Naive thymus-derived CD8-positive, alpha-beta T cell (primary cell): Measurements from ENCODE around the gene STAP2. TPM values are rescaled to one million over a fixed set of nuclear protein-coding genes. Genes with fewer than 3 reads are reported as not detected.

Experiments used
- ATAC-seq, 2 donors: fragments of 150-1000 bp; cut with Tn5 transposase in 1 of 2; sonication (Bioruptor Pico), chemical (Tn5 transposase) in 1 of 2; 1 replicate in 1 of 2; 2 replicates in 1 of 2; pipeline ENCODE4 v1.10.0; 2021; ENCODE audit warnings: mild to moderate bottlenecking in 2 of 2, moderate library complexity in 2 of 2
- POLR2A ChIA-PET: fragments of 350-600 bp; sonication (Branson Sonifier 250); formaldehyde crosslinking; loops from one replicate; lab custom pipeline; 2021; ENCODE audit warnings: antibody characterized with exemption; lab: Charles Lee
- DNase-seq, 10 donors: peaks; one replicate each; pipeline versions ENCODE4 v3.0.0 to v3.0.0-alpha.2; 2020 to 2022
- H3K27ac Mint-ChIP-seq, 10 donors: one replicate each; pipeline ENCODE4 v1.8.0; 2020 to 2022; ENCODE audit warnings: mild to moderate bottlenecking in 10 of 10, mixed read lengths in 10 of 10, moderate library complexity in 4 of 10, inconsistent platforms in 1 of 10
- H3K27me3 Mint-ChIP-seq, 5 donors: one replicate each; pipeline ENCODE4 v1.8.0; 2021 to 2022; ENCODE audit warnings: mixed read lengths in 5 of 5
- H3K36me3 Mint-ChIP-seq, 3 donors: one replicate each; pipeline ENCODE4 v1.8.0; 2020 to 2022; ENCODE audit warnings: mixed read lengths in 3 of 3, mild to moderate bottlenecking in 2 of 3, inconsistent platforms in 1 of 3
- H3K4me1 Mint-ChIP-seq, 4 donors: one replicate each; pipeline ENCODE4 v1.8.0; 2021 to 2022; ENCODE audit warnings: mixed read lengths in 4 of 4
- H3K4me3 Mint-ChIP-seq, 10 donors: one replicate each; pipeline ENCODE4 v1.8.0; 2020 to 2022; ENCODE audit warnings: mild to moderate bottlenecking in 10 of 10, mixed read lengths in 10 of 10, moderate library complexity in 6 of 10, inconsistent platforms in 1 of 10
- H3K9me3 Mint-ChIP-seq, 9 donors: one replicate each; pipeline ENCODE4 v1.8.0; 2020 to 2022; ENCODE audit warnings: mixed read lengths in 9 of 9, mild to moderate bottlenecking in 3 of 9, inconsistent platforms in 1 of 9, moderate library complexity in 1 of 9
- polyA plus RNA-seq, 3 donors: library from polyadenylated mRNA; unstranded; fragments of 300-500 nt; fragmentation: Illumina TruSeq; gene quantifications; one replicate each; pipeline ENCODE4 v1.2.3, GENCODE V29; 2021
- total RNA-seq, 8 experiments: library from RNA in 2 of 8; stranded (reverse) in 2 of 8; gene quantifications; one replicate each; pipeline ENCODE4 v1.2.3 and lab custom pipeline; 2021 to 2026

The STAP2 gene
- total and polyA plus RNA-seq, 5 experiments from 2014 or later, result 1.3 to 2.6 (median 1.5) TPM

GRCh38 chr19:4361152-4362046 is 22.8 kb upstream of the STAP2 start:
- ATAC-seq (no peak), DNase-seq (no peak)
- peaks cover 0 to 3% (median 0%) of the 10 kb centered on the region in 4 donors for H3K4me1 Mint-ChIP-seq
- H3K27ac Mint-ChIP-seq, result peak overlapping the region in 1 of 10 donors; percentile 24
- peaks cover 0 to 12% (median 0%) of the 10 kb centered on the region in 3 donors for H3K36me3 Mint-ChIP-seq
- no peaks in the 10 kb centered on the region for H3K9me3 Mint-ChIP-seq
- H3K4me3 Mint-ChIP-seq, result no peak overlapping the region
- POLR2A ChIA-PET, result interaction anchor here (0.6 kb wide), 1 partner anchor 88 kb away, joined by 3 read pairs; no protein-coding TSS in a partner anchor
- H3K27me3 Mint-ChIP-seq, result no peaks in the 10 kb centered on the region

DNA sequence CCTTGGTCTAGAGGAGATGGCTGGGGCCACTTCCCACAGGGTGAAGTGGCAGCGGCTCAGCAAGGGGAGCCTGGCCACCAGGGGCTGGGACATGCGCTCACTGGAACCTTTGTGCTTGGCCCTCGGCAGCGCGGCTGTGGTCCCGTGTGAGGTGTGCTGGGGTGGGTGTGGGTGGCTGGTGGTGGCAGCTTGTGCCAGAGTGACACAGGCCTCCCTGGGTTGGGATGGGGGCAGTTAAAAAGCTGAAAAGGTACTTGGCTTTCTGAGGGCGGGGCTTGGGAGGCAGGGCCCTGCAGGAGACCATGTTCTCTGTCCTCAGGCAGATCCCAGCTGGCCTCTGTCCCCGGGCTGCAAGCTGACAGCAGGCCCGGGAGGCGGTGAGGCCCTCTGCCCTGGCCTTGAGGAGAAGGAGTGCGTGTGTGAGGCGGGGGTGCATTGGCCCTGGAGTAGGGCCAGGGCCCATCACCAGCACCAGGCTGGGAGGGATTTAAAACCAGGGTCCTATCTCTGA is 22.1 kb upstream of the STAP2 start:
- no peak overlapping the region for H3K4me3 Mint-ChIP-seq
- H3K4me1 Mint-ChIP-seq, result peaks cover 0 to 3% (median 0%) of the 10 kb centered on the region in 4 donors
- ATAC-seq (no peak), DNase-seq (no peak)
- H3K9me3 Mint-ChIP-seq, result no peaks in the 10 kb centered on the region
- POLR2A ChIA-PET, result no interaction called here
- H3K27me3 Mint-ChIP-seq, result no peaks in the 10 kb centered on the region
- peaks cover 0 to 12% (median 0%) of the 10 kb centered on the region in 3 donors for H3K36me3 Mint-ChIP-seq
- H3K27ac Mint-ChIP-seq, result peak overlapping the region in 1 of 10 donors; percentile 53

- peaks cover 0 to 12% (median 0%) of the 10 kb centered on the region in 3 donors for H3K36me3 Mint-ChIP-seq
- H3K27ac Mint-ChIP-seq, result peak overlapping the region in 1 of 10 donors; percentile 53
- H3K4me3 Mint-ChIP-seq, result no peak overlapping the region
- H3K4me1 Mint-ChIP-seq, result peaks cover 0 to 3% (median 0%) of the 10 kb centered on the region in 4 donors
- ATAC-seq (no peak), DNase-seq (no peak)
- no peaks in the 10 kb centered on the region for H3K9me3 Mint-ChIP-seq
- H3K27me3 Mint-ChIP-seq, result no peaks in the 10 kb centered on the region
- POLR2A ChIA-PET, result interaction anchor here (1.6 kb wide), 1 partner anchor 10 kb away, joined by 6 read pairs; no protein-coding TSS in a partner anchor
These were observed 21.5 kb upstream of the STAP2 start for GRCh38 chr19:4360081-4360569.

DNA sequence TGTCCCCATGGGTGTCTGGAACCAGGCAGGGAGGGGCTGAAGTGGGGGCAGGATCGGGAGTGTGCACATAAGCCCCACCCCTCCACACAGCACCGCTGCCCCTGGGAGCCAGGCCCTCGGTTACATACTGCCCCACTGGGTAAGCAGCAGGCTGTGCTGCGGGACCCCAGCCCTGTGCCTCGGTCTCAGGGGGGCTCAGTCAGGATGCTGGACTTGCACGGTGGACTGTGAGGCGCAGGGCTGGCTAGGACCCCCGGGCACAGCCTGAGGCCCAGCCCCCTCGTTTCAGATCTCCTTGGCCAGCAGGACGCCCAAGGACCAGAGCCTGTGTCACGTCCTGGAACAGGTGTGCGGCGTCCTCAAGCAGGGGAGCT is 21.0 kb upstream of the STAP2 start:
- peak in 1 of 10 donors; percentile 45 for DNase-seq
- POLR2A ChIA-PET, result interaction anchor here (1.6 to 2.4 kb wide), 2 partner anchors 10 to 17 kb away, joined by 6 to 7 read pairs; partner anchors contain the start of gene MPND
- Mint-ChIP-seq H3K27me3 (no peaks in the 10 kb centered on the region), H3K9me3 (no peaks in the 10 kb centered on the region), H3K27ac (no peak overlapping the region), H3K4me3 (no peak overlapping the region), H3K4me1 (peaks cover 0 to 3% (median 0%) of the 10 kb centered on the region in 4 donors), H3K36me3 (peaks cover 0 to 12% (median 0%) of the 10 kb centered on the region in 3 donors)
- no peak for ATAC-seq

DNA sequence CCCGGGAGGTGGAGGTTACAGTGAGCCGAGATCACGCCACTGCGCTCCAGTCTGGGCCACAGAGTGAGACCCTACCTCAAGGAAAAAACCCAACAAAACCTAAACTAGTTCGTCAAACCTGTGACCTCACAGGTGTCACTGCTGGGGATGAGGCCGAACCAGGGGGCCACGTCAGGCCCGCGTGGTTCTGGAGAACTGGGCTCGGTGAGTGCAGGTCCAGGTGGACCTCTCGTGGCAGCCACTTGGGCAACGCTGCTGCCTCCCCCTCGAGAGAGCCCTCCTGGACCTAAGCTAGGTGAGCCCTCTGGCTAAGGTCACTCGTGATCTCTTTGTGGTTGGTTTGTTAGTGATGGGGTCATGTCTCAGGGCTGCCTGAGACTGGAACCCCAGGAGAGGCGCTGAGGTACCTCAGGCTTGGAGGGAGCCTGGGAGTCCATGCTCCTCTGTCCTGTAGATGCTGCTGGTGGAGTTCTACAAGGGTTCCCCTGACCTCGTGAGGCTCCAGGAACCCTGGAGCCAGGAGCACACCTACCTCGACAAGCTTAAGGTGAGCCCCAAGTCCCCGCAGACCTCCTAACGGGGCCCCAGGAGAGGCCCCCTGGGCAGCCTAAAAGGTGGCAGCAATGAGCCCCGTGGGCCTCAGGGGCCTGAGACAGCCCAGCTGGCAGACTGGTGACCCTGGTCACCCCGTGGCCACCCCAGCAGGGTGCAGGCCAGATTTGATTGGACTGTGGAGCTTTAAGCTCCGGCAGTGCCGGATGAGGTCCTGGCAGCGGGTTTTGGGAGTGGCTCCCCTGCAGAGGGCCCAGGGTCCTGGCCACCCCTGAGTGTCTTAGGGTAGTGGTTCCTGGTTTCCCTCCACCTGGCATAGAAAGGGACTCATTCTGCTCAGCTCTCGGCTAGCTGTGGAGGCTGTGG is 20.3 kb upstream of the STAP2 start:
- Mint-ChIP-seq H3K4me1 (peaks cover 0 to 3% (median 0%) of the 10 kb centered on the region in 4 donors), H3K9me3 (no peaks in the 10 kb centered on the region), H3K27me3 (no peaks in the 10 kb centered on the region), H3K36me3 (peaks cover 0 to 9% (median 0%) of the 10 kb centered on the region in 3 donors), H3K27ac (peak overlapping the region in 4 of 10 donors; percentile 17 to 46 (median 34)), H3K4me3 (no peak overlapping the region)
- no peak for ATAC-seq
- POLR2A ChIA-PET, result interaction anchor here (1.6 to 2.4 kb wide), 2 partner anchors 11 to 16 kb away, joined by 6 to 7 read pairs; partner anchors contain the start of gene MPND
- DNase-seq, result no peak

DNA sequence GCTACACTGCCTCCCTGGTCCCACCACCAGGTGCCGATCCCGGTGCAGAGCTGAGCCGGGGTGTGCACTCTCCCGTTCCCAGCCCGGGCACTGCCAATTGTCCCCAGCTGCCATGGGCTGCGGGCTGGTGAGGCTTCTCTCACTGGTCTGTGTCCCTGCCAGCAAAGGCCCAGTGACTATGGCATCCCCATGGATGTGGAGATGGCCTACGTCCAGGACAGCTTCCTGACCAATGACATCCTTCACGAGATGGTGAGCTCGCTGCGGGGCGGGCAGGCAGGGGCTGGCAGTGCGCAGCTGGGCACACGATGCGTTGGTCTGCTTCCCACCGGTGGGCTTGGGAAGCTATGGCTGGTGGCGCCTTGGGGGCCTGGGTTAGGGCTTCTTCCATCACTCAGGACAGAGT is 19.3 kb upstream of the STAP2 start:
- Mint-ChIP-seq H3K27ac (peak overlapping the region in 1 of 10 donors; percentile 22), H3K4me3 (no peak overlapping the region), H3K4me1 (peaks cover 0 to 3% (median under 1%) of the 10 kb centered on the region in 4 donors), H3K36me3 (peaks cover 0 to 9% (median 0%) of the 10 kb centered on the region in 3 donors), H3K27me3 (no peaks in the 10 kb centered on the region), H3K9me3 (no peaks in the 10 kb centered on the region)
- POLR2A ChIA-PET, result interaction anchor here (2.4 kb wide), 1 partner anchor 15 kb away, joined by 7 read pairs; the partner anchor contains the start of gene MPND
- no peak for DNase-seq
- ATAC-seq, result no peak

DNA sequence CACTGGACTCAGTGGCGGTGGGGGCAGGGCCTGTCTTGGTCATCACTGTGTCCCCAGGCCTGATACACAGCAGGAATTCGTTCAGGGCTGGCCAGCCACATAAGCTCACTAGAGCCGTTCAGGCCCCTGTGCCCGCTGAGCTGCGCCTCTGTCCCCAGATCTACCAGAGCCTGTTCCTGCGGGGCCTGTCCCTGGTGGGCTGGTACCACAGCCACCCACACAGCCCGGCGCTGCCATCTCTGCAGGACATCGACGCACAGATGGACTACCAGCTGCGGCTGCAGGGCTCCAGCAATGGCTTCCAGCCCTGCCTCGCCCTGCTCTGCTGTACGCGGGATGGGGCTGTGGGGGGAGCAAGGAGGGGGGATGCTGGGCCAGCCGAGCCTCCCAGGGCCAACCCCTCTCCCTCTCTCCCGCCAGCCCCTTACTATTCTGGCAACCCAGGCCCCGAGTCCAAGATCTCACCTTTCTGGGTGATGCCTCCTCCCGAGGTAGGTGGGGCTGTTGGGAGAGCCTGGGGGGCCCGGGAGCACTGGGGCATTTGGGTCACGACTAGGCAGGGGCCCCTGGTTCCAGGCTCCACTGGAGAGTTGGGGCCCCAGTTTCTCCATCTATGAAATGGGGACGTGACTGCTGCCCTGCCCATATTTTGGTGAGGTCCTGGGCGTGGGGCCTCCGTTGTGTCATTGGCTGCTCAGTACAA is 18.6 kb upstream of the STAP2 start:
- POLR2A ChIA-PET, result interaction anchor here (2.4 kb wide), 1 partner anchor 14 kb away, joined by 7 read pairs; the partner anchor contains the start of gene MPND
- H3K27ac Mint-ChIP-seq, result no peak overlapping the region

DNA sequence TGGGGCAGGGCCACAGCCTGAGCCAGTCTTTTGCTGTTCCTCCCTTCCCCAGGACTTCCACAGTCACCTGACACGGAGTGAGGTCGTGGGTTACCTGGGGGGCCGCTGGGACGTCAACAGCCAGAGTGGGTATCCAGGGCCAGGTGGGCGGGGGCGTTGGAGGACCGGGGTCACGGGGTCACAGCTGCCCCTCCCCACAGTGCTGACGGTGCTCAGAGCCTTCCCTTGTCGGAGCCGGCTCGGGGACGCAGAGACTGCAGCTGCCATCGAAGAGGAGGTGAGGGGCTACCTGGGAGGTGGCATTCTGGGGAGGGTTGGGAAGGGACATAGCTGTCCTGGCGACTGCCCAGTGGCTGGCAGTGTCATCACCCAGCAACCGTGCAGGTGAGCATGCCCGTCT is 16.3 kb upstream of the STAP2 start:
- no peaks in the 10 kb centered on the region for H3K36me3 Mint-ChIP-seq
- peak overlapping the region in 1 of 10 donors; percentile 44 for H3K27ac Mint-ChIP-seq
- H3K4me1 Mint-ChIP-seq, result peaks cover 1 to 5% (median 2%) of the 10 kb centered on the region in 4 donors
- H3K9me3 Mint-ChIP-seq, result no peaks in the 10 kb centered on the region
- no peaks in the 10 kb centered on the region for H3K27me3 Mint-ChIP-seq
- H3K4me3 Mint-ChIP-seq, result no peak overlapping the region
- DNase-seq (no peak), ATAC-seq (no peak)
- POLR2A ChIA-PET, result no interaction called here

More for the DNA sequence above, 18.6 kb upstream of the STAP2 start:
- Mint-ChIP-seq H3K4me1 (peaks cover 1 to 5% (median 3%) of the 10 kb centered on the region in 4 donors), H3K4me3 (no peak overlapping the region), H3K36me3 (peaks cover 0 to 6% (median 0%) of the 10 kb centered on the region in 3 donors), H3K27me3 (no peaks in the 10 kb centered on the region), H3K9me3 (no peaks in the 10 kb centered on the region)
- DNase-seq, result peak in 1 of 10 donors; percentile 60
- ATAC-seq, result no peak

DNA sequence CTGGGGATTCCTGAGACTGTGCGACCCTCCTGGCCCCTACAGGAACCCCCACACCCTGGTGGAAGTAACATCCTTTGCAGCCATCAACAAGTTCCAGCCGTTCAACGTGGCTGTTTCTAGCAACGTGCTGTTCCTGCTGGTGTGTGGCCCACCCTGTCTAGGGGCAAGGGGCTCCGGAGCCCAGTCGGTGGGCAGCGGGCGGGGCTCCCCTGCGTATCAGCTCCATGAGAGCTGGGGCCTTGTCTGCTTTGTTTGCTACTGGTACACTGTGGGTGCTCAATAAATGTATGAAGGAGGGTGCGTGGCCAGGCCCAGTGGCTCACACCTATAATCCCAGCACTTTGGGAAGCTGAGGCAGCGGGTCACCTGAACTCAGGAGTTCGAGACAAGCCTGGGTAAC is 15.7 kb upstream of the STAP2 start:
- DNase-seq (no peak), ATAC-seq (no peak)
- H3K27ac Mint-ChIP-seq, result no peak overlapping the region
- H3K4me3 Mint-ChIP-seq, result no peak overlapping the region
- no peaks in the 10 kb centered on the region for H3K27me3 Mint-ChIP-seq
- H3K36me3 Mint-ChIP-seq, result no peaks in the 10 kb centered on the region
- H3K9me3 Mint-ChIP-seq, result no peaks in the 10 kb centered on the region
- H3K4me1 Mint-ChIP-seq, result peaks cover 1 to 5% (median 4%) of the 10 kb centered on the region in 4 donors
- POLR2A ChIA-PET, result no interaction called here

GRCh38 chr19:4352701-4353121 is 14.1 kb upstream of the STAP2 start:
- Mint-ChIP-seq H3K4me1 (peaks cover 1 to 6% (median 4%) of the 10 kb centered on the region in 4 donors), H3K27ac (peak overlapping the region in 5 of 10 donors; percentile 48 to 74 (median 57)), H3K36me3 (peaks cover 0 to 7% (median 0%) of the 10 kb centered on the region in 3 donors), H3K4me3 (no peak overlapping the region), H3K27me3 (no peaks in the 10 kb centered on the region), H3K9me3 (no peaks in the 10 kb centered on the region)
- POLR2A ChIA-PET, result interaction anchor here (0.6 to 2.1 kb wide), 10 partner anchors 9 to 298 kb away, joined by 3 to 21 read pairs (median 4); partner anchors contain the start of genes CHAF1A, FSD1, MPND and SH3GL1
- ATAC-seq (peak; percentile 74 to 85), DNase-seq (peak; percentile 33 to 86 (median 64))

GRCh38 chr19:4350726-4351125 is 12.1 kb upstream of the STAP2 start:
- no peak for DNase-seq
- Mint-ChIP-seq H3K9me3 (no peaks in the 10 kb centered on the region), H3K4me1 (peaks cover 2 to 13% (median 5%) of the 10 kb centered on the region in 4 donors), H3K4me3 (no peak overlapping the region), H3K36me3 (peaks cover 0 to 19% (median 3%) of the 10 kb centered on the region in 3 donors), H3K27me3 (no peaks in the 10 kb centered on the region), H3K27ac (peak overlapping the region in 3 of 10 donors; percentile 48 to 84 (median 61))
- POLR2A ChIA-PET, result no interaction called here
- no peak for ATAC-seq
